Heart right ventricle (tissue), 16 donors: ENCODE measurements around the gene NRDC. TPM values are rescaled to one million over a fixed set of nuclear protein-coding genes. Genes with fewer than 3 reads are reported as not detected.

Source experiments
- ATAC-seq, 8 donors: fragments of 200-7000 bp; cut with Tn5 transposase; one replicate each; pipeline ENCODE4 v1.9.1; 2020; ENCODE audit warnings: mild to moderate bottlenecking in 8 of 8, moderate library complexity in 8 of 8, moderate number of reproducible peaks in 1 of 8
- DNase-seq, 2 donors: peaks; one replicate each; pipeline ENCODE4 v3.0.0-alpha.2; 2020
- H3K27ac ChIP-seq, 10 donors: fragments of 200-600 bp; sonication (generic) in 2 of 10; one replicate each; pipeline versions ENCODE4 v1.5.0 to v1.8.0; 2020 to 2022; ENCODE audit warnings: mild to moderate bottlenecking in 3 of 10
- H3K27me3 ChIP-seq, 7 donors: fragments of 200-600 bp; one replicate each; pipeline ENCODE4 v1.8.0; 2021 to 2022; ENCODE audit warnings: mild to moderate bottlenecking in 2 of 7
- H3K36me3 ChIP-seq, 9 donors: fragments of 200-600 bp; sonication (generic) in 1 of 9; one replicate each; pipeline versions ENCODE4 v1.5.0 to v1.8.0; 2020 to 2022; ENCODE audit warnings: mild to moderate bottlenecking in 2 of 9
- H3K4me1 ChIP-seq, 9 donors: fragments of 200-600 bp; sonication (generic) in 1 of 9; one replicate each; pipeline versions ENCODE4 v1.5.0 to v1.8.0; 2020 to 2022; ENCODE audit warnings: mild to moderate bottlenecking in 4 of 9
- H3K4me3 ChIP-seq, 10 donors: fragments of 200-600 bp; sonication (generic) in 2 of 10; one replicate each; pipeline versions ENCODE4 v1.5.0 to v1.8.0; 2020 to 2022; ENCODE audit warnings: mild to moderate bottlenecking in 7 of 10, moderate library complexity in 2 of 10
- H3K9me3 ChIP-seq, 11 donors: fragments of 200-600 bp in 10 of 11; sonication (generic) in 2 of 11; one replicate each; pipeline versions ENCODE4 v1.5.0 to v1.8.0; 2013 to 2022; ENCODE audit warnings: mild to moderate bottlenecking in 2 of 11, control low read depth in 1 of 11, moderate library complexity in 1 of 11
- WGBS, 2 donors: extraction: QIAGEN DNeasy Blood & Tissue Kit; methylation state at CpG; one replicate each; pipeline ENCODE4 v1.1.7; 2013; ENCODE audit warnings: inconsistent platforms in 1 of 2; 5-methylcytosine and 5-hydroxymethylcytosine counted together
- intact Hi-C, 10 donors: fragments of 100-400 bp; cut with DNase I; formaldehyde crosslinking; loops; one replicate each; pipeline versions ENCODE4 v1.11.1 to v1.14.2; 2022
- polyA plus RNA-seq, 2 donors: library from polyadenylated mRNA; stranded (reverse); fragments of 200-250 nt; gene quantifications; one replicate each; pipeline ENCODE4 v1.2.3, GENCODE V29; 2013
- total RNA-seq, 10 donors: library from RNA; stranded (reverse); fragmentation: NEBNext Ultra II Directional in 3 of 10; extraction: Animal tissue kit (Norgen Biotek cat#: 25700) in 3 of 10; gene quantifications; one replicate each; pipeline versions ENCODE4 v1.2.1 to v1.2.4, GENCODE V29; 2021 to 2023
- TF ChIP-seq, protein P1 (sequence below), 9 donors: fragments of 200-600 bp; sonication (generic) in 2 of 9; IDR thresholded peaks; one replicate each; pipeline versions ENCODE4 v1.5.0 to v1.8.0; 2021 to 2022; ENCODE audit warnings: antibody characterized with exemption in 9 of 9, mild to moderate bottlenecking in 5 of 9, moderate library complexity in 1 of 9
- donor health status: Arrhythmogenic right ventricular cardiomyopathy.
- donor health status: ischemic (EF 13 %, LVEDD 7.1; RV severe dilation, severe dysfunction).
- donor health status: healthy with polysubstance abuse.
- donor health status: DM: no; HTN: yes; CAD: no.
- donor health status: DM: no; HTN: no; CAD: no.
- donor health status: ischemic (EF 25% LVEDD 6.9; RV normal size, moderate dysfunction).
- donor health status: ischemic (EF 25% LVEDD 5.7; RV mildly dilated, moderate dysfunction).
- donor health status: healthy.
- donor health status: DM: yes; HTN: yes; CAD: no.
- donor health status: Ischemic cardiomyopathy.
- donor health status: ischemic (EF 35%, LVEDD 5.7; RV mildly dilated, moderate dysfunction).
- donor health status: nonischemic (EF 11% LVEDD 7.7; RV severe dilation, severe dysfunction).
- donor health status: DM: yes; HTN: yes; CAD: no.
- donor health status: PGD.
- donor health status: ischemic (EF 29% LVEDD 5.4; RV normal size, mild dysfunction).
- donor health status: nonischemic (EF 23%, LVEDD 6.1; RV moderate dilation, normal function).

The NRDC gene
- total and polyA plus RNA-seq, 12 donors, result 77.8 to 228 (median 135) TPM

DNA sequence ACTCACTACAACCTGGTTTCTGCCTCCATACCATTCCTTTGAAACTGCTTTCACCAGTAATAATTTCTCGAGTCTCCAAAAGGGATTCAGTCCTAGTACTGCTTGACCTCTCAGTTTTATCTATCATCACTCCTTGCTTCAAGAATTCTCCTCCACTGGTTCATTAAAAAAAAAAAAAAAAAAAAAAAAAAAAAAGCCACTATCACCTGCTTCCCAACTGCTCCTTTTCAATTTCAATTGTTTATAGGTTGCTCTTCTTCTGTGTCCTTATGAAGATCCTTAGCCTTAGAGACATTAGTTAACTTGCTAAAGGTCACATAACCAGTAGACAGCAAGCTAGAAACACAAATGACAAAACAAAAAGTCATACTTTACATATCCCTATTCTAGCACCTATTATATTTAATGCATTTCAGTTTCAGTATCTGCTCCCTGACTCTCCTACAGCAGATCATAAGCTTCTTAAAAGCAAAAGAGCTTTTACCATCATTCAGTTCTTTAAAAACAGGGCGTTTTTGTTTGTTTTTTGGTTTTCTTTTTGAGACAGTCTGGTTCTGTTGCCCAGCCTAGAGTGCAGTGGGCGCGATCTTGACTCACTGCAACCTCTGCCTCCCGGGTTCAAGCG lies 7.1 kb downstream of the NRDC start:
- intact Hi-C loops, result no loop called here
- TF ChIP-seq, protein P1, sequence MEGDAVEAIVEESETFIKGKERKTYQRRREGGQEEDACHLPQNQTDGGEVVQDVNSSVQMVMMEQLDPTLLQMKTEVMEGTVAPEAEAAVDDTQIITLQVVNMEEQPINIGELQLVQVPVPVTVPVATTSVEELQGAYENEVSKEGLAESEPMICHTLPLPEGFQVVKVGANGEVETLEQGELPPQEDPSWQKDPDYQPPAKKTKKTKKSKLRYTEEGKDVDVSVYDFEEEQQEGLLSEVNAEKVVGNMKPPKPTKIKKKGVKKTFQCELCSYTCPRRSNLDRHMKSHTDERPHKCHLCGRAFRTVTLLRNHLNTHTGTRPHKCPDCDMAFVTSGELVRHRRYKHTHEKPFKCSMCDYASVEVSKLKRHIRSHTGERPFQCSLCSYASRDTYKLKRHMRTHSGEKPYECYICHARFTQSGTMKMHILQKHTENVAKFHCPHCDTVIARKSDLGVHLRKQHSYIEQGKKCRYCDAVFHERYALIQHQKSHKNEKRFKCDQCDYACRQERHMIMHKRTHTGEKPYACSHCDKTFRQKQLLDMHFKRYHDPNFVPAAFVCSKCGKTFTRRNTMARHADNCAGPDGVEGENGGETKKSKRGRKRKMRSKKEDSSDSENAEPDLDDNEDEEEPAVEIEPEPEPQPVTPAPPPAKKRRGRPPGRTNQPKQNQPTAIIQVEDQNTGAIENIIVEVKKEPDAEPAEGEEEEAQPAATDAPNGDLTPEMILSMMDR (IDR thresholded peaks at IDR 0.05), result no peak
- H3K27ac ChIP-seq, result no peak overlapping the region

DNA sequence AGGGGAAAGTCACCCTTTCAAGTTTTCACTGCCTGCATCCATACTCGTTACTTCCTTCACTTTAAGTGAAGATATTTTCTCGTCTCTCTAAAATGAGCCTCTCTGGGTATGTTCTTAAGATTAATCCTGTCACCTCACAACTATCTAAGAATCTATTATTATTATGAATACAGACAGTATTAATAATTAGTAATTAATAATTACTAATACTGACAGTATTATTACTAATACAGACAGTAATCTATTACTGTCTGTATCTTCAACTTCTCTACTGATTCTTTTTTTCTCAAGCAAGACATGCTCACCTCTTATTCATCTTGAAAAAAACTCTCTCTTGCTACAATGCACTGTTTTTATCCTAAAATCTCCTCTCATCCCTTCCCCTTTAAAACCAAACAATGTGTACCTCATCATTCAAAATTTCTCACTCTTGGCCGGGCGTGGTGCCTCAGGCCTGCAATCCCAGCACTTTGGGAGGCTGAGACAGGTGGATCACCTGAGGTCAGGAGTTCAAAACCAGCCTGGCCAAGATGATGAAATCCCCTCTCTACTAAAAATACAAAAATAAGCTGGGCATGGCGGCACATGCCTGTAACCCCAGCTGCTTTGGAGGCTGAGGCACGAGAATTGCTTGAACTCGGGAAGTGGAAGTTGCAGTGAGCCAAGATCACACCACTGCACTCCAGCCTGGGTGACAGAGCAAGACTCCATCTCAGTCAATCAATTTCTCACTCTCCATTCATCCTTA lies 7.8 kb downstream of the NRDC start:
- intact Hi-C loops, result no loop called here
- no peak for DNase-seq
- Histone ChIP-seq H3K9me3 (no peaks in the 10 kb centered on the region), H3K27ac (no peak overlapping the region), H3K4me3 (no peak overlapping the region), H3K4me1 (peaks cover 0 to 65% (median 33%) of the 10 kb centered on the region in 9 donors), H3K27me3 (no peaks in the 10 kb centered on the region), H3K36me3 (peaks cover 0 to 25% (median 0%) of the 10 kb centered on the region in 9 donors)
- no peak for ATAC-seq
- 93% methylated on average over 7 of the region's 7 CpGs for WGBS, 2 donors
- TF ChIP-seq, protein P1 (IDR thresholded peaks at IDR 0.05), result no peak

More for the DNA sequence above, 7.1 kb downstream of the NRDC start:
- ATAC-seq (no peak), DNase-seq (no peak)
- H3K4me3 ChIP-seq, result no peak overlapping the region
- peaks cover 0 to 71% (median 40%) of the 10 kb centered on the region in 9 donors for H3K4me1 ChIP-seq
- H3K9me3 ChIP-seq, result no peaks in the 10 kb centered on the region
- no peaks in the 10 kb centered on the region for H3K27me3 ChIP-seq
- H3K36me3 ChIP-seq, result peaks cover 0 to 25% (median 0%) of the 10 kb centered on the region in 9 donors
- WGBS, 2 donors, result 89 to 95% methylated on average over 6 of the region's 6 CpGs

DNA sequence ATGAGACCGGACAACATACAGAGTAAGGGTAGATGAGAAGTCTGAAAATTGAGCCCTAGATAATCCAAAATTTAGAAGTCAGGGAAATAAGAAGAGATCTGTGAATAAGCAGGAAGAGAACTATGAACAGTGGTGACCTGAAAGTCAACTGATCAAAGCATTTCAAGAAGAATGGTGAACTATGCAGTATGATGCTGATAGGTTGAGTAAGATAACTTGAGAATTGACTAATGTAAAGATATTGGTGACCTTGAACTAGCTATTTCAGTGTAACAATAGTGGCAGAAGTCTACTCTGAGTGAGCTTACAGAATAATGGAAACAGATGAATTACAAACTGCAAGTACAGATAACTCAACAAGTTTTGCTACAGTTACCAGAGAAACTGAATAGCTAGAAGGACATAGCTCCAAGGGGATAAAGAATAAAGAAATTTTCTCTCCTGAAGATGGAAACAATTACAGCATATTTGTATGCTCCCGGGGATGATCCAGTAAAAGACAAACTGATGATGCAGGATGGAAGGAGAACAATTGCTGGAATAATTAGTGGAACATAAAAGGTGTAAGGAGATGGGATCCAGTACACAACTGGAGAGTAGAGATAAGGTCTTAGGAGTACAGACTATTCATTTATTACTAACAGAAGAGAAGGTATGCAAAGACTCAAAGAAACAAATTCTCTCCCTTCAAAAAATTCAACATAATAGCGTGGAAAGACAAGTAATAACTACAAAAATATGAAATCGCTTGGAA lies 10.9 kb downstream of the NRDC start:
- no peak overlapping the region for H3K27ac ChIP-seq
- H3K9me3 ChIP-seq, result no peaks in the 10 kb centered on the region
- H3K36me3 ChIP-seq, result peaks cover 0 to 8% (median 0%) of the 10 kb centered on the region in 9 donors
- H3K27me3 ChIP-seq, result no peaks in the 10 kb centered on the region
- H3K4me3 ChIP-seq, result no peak overlapping the region
- H3K4me1 ChIP-seq, result peaks cover 0 to 45% (median 10%) of the 10 kb centered on the region in 9 donors
- intact Hi-C loops, result no loop called here
- WGBS, 2 donors, result 92 to 96% methylated on average over 4 of the region's 4 CpGs
- TF ChIP-seq, protein P1 (IDR thresholded peaks at IDR 0.05), result no peak
- no peak for ATAC-seq
- DNase-seq, result no peak

DNA sequence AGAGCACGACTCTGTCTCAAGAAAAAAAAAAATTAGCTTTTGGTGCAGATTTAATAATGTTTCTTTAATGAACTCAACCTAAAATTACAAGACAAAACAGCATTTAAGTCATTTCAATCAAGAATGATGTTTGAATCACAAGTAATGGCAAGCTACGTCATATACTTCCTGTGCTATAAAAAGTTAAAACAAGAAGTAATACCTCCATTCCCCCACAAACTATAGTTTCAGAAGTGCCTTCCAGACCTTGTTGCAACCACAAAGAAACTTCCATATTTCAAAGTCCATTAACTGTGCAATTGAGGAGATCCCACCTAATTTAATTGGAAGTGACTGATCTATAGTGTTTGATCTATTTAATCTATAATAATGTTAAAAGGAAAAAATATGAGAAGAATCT lies 15.1 kb downstream of the NRDC start:
- 90 to 92% methylated on average over 2 of the region's 2 CpGs for WGBS, 2 donors
- no peak for ATAC-seq
- TF ChIP-seq, protein P1 (IDR thresholded peaks at IDR 0.05), result no peak

More for the DNA sequence above, 15.1 kb downstream of the NRDC start:
- H3K4me1 ChIP-seq, result peaks cover 0 to 35% (median 13%) of the 10 kb centered on the region in 9 donors
- H3K36me3 ChIP-seq, result peaks cover 0 to 5% (median 0%) of the 10 kb centered on the region in 9 donors
- no peaks in the 10 kb centered on the region for H3K9me3 ChIP-seq
- H3K4me3 ChIP-seq, result no peak overlapping the region
- no peak overlapping the region for H3K27ac ChIP-seq
- no peaks in the 10 kb centered on the region for H3K27me3 ChIP-seq
- intact Hi-C loops, result no loop called here
- DNase-seq, result no peak
